DLD1 (cell line): ENCODE data around the gene NUPR2.
"Not testable (repeated sequence)": the region's sequence is repeated elsewhere in the genome, so short reads cannot be mapped to it uniquely, and the experiment has no call there.

Experiments used
- in situ Hi-C: cut with HindIII; loops from 2 replicates; pipeline ENCODE4 v1.10.0; 2017; ENCODE audit warnings: low sequenced_read_pairs

Gene NUPR2

DNA sequence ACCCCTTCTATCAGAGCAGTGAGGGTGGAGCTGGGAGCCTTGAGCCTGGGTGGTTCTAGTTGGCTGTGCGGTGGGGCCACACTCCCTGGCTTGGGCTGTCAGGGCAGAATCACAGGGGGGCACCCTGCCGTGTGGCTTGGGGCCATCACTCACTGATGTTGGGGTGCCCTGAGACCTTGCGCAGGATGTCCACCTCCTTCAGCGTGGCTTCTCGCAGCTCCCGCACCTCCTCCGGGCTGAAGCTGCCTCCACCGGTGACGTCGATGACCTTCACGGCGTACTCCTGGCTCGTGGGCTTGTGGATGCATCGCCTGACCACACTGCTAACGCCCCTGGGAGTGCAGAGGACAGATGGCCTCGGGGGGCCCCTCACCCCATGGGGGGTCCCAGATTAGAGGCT, 28.8 kb downstream of the NUPR2 start:
- in situ Hi-C loops: no loop called here

DNA sequence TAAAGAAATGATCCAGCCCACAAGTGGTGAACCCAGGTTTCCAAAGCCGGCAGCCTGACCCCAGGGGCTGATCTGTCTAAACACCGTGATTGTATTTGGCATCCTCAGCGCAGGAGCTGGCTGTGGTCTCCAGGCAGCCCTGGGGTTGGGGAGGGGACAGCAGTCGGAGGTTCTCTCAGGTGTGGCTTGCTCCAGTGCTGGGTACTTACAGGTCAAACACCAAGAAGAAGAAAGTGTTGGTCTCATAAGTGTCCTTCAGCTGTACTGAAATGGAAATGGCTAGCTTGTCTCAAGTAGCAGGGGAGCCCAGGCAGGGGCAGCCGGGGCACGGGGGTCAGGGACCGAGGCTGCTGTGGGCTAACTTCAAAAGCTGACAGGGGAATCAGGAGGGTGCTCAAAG, 29.5 kb downstream of the NUPR2 start:
- in situ Hi-C loops: no loop called here

DNA sequence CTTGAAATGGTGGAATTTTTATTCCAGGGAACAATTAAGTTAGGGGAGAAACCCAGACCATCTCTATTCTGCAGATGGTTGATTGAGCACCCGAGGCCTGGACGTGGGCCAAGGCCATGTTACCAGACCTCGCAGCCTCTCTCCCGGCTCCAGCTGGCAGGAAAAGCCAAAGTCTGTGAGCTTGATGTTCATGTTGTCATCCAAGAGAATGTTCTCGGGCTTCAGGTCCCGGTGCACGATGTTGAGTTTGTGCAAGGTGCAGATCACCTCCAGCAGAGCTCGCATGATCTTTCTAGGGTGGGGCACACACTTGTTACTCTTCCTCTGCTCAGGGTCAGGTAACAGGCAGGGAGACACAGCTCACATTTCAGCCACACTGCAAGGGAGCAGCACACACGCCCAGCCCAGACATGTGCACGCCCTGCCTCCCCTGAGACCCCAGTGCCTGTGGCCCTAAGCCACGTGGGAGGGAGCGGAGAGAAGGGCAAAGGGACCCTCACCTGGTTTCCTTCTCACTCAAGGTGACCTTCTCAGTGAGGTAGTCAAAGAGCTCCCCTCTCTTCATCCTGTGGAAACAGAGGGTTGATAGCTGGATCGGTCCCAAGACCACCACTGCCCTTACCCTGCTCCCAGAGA, 32.9 kb downstream of the NUPR2 start:
- in situ Hi-C loops: no loop called here

- in situ Hi-C loops: no loop called here
These were observed 34.4 kb downstream of the NUPR2 start for GRCh38 chr7:56081626-56082340.

DNA sequence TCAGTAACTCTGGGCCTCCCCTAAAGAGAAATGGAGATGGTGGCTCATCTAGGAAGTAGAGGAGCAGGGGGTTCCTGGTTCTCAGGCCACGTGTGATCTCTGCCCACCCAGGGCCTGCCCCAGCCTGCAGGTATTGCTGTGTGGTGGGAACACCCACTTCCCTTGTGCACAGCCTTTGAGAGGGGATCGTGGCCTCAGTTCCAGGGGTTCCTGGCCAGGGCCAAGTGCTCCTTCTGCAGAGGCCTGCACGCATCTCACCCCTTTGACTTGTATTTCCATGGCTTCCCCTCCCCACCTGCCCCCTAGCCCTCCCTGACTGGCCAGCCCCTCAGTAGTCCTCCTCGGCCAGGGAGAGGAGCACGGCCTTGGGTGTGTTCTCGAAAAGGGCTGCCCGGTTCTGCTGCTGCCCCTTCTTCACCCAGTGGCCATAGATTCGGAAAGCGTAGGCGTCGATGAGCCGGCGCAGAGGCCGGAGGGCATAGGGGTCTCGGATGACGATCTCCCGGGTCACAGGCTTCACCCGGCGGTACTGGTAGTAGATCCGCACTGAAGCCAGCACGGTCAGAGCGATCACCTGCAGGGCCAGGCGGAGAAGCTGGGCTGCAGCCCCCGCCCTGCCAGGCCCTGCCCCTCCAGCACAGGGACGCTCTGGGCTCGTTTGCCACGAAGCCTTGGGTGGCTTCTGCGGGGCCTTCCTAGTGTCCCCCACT, 35.3 kb downstream of the NUPR2 start:
- in situ Hi-C loops: not testable (repeated sequence)

GRCh38 chr7:56079450-56080185, 36.6 kb downstream of the NUPR2 start:
- in situ Hi-C loops: no loop called here

- in situ Hi-C loops: no loop called here
These were observed 38.0 kb downstream of the NUPR2 start for GRCh38 chr7:56078196-56078595.

DNA sequence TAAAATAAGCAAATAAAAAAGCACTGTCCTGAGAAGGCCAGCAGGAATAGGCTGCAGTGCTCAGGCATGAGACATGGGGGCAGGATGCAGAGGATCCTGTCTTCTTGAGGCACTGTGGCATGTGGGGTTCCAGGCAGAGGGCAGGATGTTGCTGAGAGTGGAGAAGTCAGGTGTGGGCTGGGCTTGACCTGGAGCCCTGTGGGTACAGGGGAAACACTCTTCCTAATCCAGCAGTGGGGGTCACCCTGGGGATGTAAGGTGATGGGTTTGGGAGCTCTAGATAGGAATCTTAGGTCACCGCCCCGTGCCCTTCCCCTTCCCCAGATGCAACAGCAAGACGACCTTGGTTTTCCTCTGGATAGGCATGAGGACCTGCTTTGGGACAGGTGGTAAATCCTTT, 38.5 kb downstream of the NUPR2 start:
- in situ Hi-C loops: no loop called here

DNA sequence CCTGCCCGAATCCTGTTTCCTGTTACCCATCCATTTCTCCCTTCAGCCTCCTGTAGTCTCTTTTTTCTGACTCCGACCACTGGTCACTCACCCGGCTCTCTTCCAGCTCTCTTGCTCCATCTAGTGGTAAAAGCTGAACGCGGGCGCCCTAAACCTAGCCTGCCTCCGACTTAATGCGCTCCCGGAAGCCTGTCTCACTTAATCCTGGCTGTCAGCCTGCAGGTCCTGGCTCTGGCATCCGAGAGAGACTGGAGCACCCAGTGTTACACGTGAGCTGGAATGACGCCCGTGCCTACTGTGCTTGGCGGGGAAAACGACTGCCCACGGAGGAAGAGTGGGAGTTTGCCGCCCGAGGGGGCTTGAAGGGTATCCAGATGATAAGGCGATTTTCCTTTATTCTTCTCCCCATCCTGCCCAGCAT, 41.8 kb downstream of the NUPR2 start:
- in situ Hi-C loops: no loop called here

DNA sequence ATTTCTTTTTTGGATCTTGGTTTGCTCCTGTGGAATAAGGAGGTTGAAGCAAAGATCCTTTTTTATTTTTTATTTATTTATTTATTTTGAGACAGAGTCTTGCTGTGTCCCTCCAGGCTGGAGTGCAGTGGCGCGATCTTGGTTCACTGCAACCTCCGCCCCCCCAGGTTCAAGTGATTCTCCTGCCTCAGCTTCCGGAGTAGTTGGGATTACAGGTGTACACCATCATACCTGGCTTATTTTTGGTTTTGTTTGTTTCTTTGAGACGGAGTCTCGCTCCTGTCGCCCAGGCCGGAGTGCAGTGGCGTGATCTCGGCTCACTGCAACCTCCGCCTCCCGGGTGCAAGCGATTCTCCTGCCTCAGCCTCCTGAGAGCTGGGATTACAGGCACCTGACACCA, 49.8 kb downstream of the NUPR2 start:
- in situ Hi-C loops: not testable (repeated sequence)
